ENCODE data around the gene CSNK1G1. TPM values are rescaled to one million over a fixed set of nuclear protein-coding genes. Genes with fewer than 3 reads are reported as not detected.

CSNK1G1 gene
- total and polyA plus RNA-seq, 7 donors: 3.0 to 24.3 (median 7.8) TPM

GRCh38 chr15:64180235-64180824 lies 175.6 kb downstream of the CSNK1G1 start:
- H3K9me3 ChIP-seq: no peaks in the 10 kb centered on the region
- no peaks in the 10 kb centered on the region for H3K27me3 ChIP-seq
- H3K27ac ChIP-seq: no peak overlapping the region
- 78 to 87% methylated on average over 8 of the region's 8 CpGs for WGBS, 2 donors
- no peak for TF ChIP-seq EP300 (IDR thresholded peaks at IDR 0.05)
- no peak for TF ChIP-seq POLR2AphosphoS5 (IDR thresholded peaks at IDR 0.05)
- TF ChIP-seq CTCF (IDR thresholded peaks at IDR 0.05): no peak
- TF ChIP-seq POLR2A (IDR thresholded peaks at IDR 0.05): no peak
- H3K4me3 ChIP-seq: no peak overlapping the region
- no peaks in the 10 kb centered on the region for H3K4me1 ChIP-seq
- intact Hi-C loops (cut with DNase I): no loop called here
- H3K36me3 ChIP-seq: peaks cover 0 to 40% (median 0%) of the 10 kb centered on the region in 4 donors
- DNase-seq: no peak

- Histone ChIP-seq H3K9me3 (no peaks in the 10 kb centered on the region), H3K27me3 (no peaks in the 10 kb centered on the region), H3K4me1 (peaks cover 0 to 19% (median 15%) of the 10 kb centered on the region in 4 donors), H3K27ac (no peak overlapping the region), H3K36me3 (peaks cover 0 to 15% (median 2%) of the 10 kb centered on the region in 4 donors), H3K4me3 (no peak overlapping the region)
- no peak for TF ChIP-seq EP300 (IDR thresholded peaks at IDR 0.05)
- TF ChIP-seq POLR2AphosphoS5 (IDR thresholded peaks at IDR 0.05): no peak
- no peak for TF ChIP-seq CTCF (IDR thresholded peaks at IDR 0.05)
- TF ChIP-seq POLR2A (IDR thresholded peaks at IDR 0.05): no peak
- intact Hi-C loops (cut with DNase I): no loop called here
- 88 to 90% methylated on average over 5 of the region's 5 CpGs for WGBS, 2 donors
- no peak for DNase-seq
Observed at GRCh38 chr15:64166102-64166890, 189.7 kb downstream of the CSNK1G1 start.

- intact Hi-C loops (cut with DNase I): no loop called here
- WGBS, 2 donors: 78 to 88% methylated on average over 4 of the region's 4 CpGs
- Histone ChIP-seq H3K4me1 (peaks cover 0 to 38% (median 32%) of the 10 kb centered on the region in 4 donors), H3K36me3 (peaks cover 8 to 23% (median 19%) of the 10 kb centered on the region in 4 donors), H3K4me3 (no peak overlapping the region), H3K27ac (no peak overlapping the region), H3K9me3 (no peaks in the 10 kb centered on the region), H3K27me3 (no peaks in the 10 kb centered on the region)
- DNase-seq: no peak
- no peak for TF ChIP-seq POLR2A (IDR thresholded peaks at IDR 0.05)
- TF ChIP-seq CTCF (IDR thresholded peaks at IDR 0.05): no peak
- TF ChIP-seq POLR2AphosphoS5 (IDR thresholded peaks at IDR 0.05): no peak
- TF ChIP-seq EP300 (IDR thresholded peaks at IDR 0.05): no peak
Observed at GRCh38 chr15:64164436-64164835, 191.5 kb downstream of the CSNK1G1 start.

- Histone ChIP-seq H3K9me3 (no peaks in the 10 kb centered on the region), H3K27me3 (no peaks in the 10 kb centered on the region), H3K4me1 (peaks cover 0 to 44% (median 33%) of the 10 kb centered on the region in 4 donors), H3K27ac (peak overlapping the region; percentile 83 to 94 (median 88)), H3K4me3 (peak overlapping the region; percentile 4 to 95 (median 78)), H3K36me3 (peaks cover 14 to 29% (median 26%) of the 10 kb centered on the region in 4 donors)
- no peak for TF ChIP-seq POLR2A (IDR thresholded peaks at IDR 0.05)
- TF ChIP-seq EP300 (IDR thresholded peaks at IDR 0.05): no peak
- no peak for TF ChIP-seq CTCF (IDR thresholded peaks at IDR 0.05)
- TF ChIP-seq POLR2AphosphoS5 (IDR thresholded peaks at IDR 0.05): no peak
- WGBS, 2 donors: 43 to 66% methylated on average over 14 of the region's 14 CpGs
- DNase-seq: no peak
- intact Hi-C loops (cut with DNase I): loop anchor here (1.0 to 2.0 kb wide), 3 partner anchors 69 to 223 kb away; partner anchors contain the start of genes CSNK1G1, SNX1 and TRIP4
Observed at GRCh38 chr15:64163659-64164362, 192.2 kb downstream of the CSNK1G1 start.
